Omental fat pad (tissue), 4 donors: ENCODE measurements around the gene COL23A1. TPM values are rescaled to one million over a fixed set of nuclear protein-coding genes. Genes with fewer than 3 reads are reported as not detected.

Experiments
- ATAC-seq: fragments of 150-250 bp; one replicate; pipeline ENCODE4 v1.9.1; 2016; ENCODE audit warnings: mild to moderate bottlenecking, moderate library complexity; ENCODE audit not compliant: low FRiP score
- DNase-seq: peaks from one replicate; pipeline ENCODE4 v3.0.0-alpha.2; 2019; ENCODE audit warnings: low spot score
- CTCF ChIP-seq, 3 donors: fragments of 450-650 bp; IDR thresholded peaks; one replicate each; pipeline ENCODE4 v1.5.1; 2016 to 2017; ENCODE audit warnings: antibody characterized with exemption in 3 of 3, mild to moderate bottlenecking in 3 of 3, moderate library complexity in 2 of 3
- total RNA-seq, 4 donors: library from RNA; depleted of rRNA; stranded (reverse); fragments of >200 nt; gene quantifications; one replicate each; pipeline ENCODE4 v1.1.0, GENCODE V29; 2016

COL23A1 gene
- total RNA-seq, 4 donors from 2014 or later: 0.12 to 1.0 (median 0.49) TPM

- DNase-seq (no peak), ATAC-seq (no peak)
- no peak for TF ChIP-seq CTCF (IDR thresholded peaks at IDR 0.05)
These were observed 207.4 kb downstream of the COL23A1 start for GRCh38 chr5:178382754-178383164.

GRCh38 chr5:178381921-178382695 lies 208.1 kb downstream of the COL23A1 start:
- TF ChIP-seq CTCF (IDR thresholded peaks at IDR 0.05): no peak
- DNase-seq (no peak), ATAC-seq (no peak)

- TF ChIP-seq CTCF (IDR thresholded peaks at IDR 0.05): no peak
- ATAC-seq: no peak
- no peak for DNase-seq
These were observed 209.0 kb downstream of the COL23A1 start for GRCh38 chr5:178381206-178381605.

GRCh38 chr5:178380541-178381074 lies 209.6 kb downstream of the COL23A1 start:
- no peak for ATAC-seq
- no peak for TF ChIP-seq CTCF (IDR thresholded peaks at IDR 0.05)
- no peak for DNase-seq

- DNase-seq: no peak
These were observed 210.1 kb downstream of the COL23A1 start for GRCh38 chr5:178380086-178380485.

GRCh38 chr5:178378527-178379484 lies 211.4 kb downstream of the COL23A1 start:
- no peak for DNase-seq
- no peak for TF ChIP-seq CTCF (IDR thresholded peaks at IDR 0.05)

More at GRCh38 chr5:178380086-178380485, 210.1 kb downstream of the COL23A1 start:
- no peak for TF ChIP-seq CTCF (IDR thresholded peaks at IDR 0.05)
- no peak for ATAC-seq

More at GRCh38 chr5:178378527-178379484, 211.4 kb downstream of the COL23A1 start:
- ATAC-seq: no peak
